ENCODE data around the gene ABCC11. TPM values are rescaled to one million over a fixed set of nuclear protein-coding genes. Genes with fewer than 3 reads are reported as not detected.

ABCC11 gene
- total RNA-seq, 2 donors from 2014 or later: 0.70 TPM; not detected in 1

DNA sequence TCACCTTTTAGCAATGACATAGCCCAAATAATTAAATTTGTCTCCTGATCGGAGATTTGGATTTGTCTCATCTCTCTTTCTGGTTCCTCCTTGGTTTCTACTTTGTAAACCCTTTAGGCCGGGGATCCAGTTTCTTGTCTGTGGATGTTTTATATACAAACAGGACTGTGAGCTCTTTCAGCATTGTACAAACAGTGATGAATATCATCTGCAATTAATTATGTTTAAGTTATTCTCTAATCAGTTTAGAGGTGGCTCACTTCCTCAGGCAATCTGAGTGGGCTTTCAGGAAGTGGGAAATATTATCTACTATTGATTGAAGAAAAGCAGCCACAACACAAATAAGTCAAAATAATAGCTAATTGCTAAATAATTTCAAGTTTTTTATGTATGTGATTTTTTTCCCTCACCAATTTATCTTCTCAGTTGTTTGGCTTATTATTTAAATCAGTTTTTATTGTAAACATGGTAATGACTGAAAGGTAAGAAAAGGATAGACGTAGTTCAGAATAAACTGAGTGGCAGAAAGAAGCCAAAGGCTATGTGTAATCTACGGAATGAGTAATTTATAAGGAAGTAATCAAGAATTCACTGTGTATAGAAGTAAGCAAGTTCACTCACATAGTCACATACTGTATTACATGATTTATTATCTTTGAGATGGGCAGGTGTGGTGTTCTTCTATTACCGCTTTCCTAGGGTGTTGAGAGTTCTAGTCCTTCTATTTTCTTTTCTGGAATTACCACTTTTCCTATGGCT lies 3.4 kb upstream of the ABCC11 start:
- Histone ChIP-seq H3K36me3 (ENCODE audit: control insufficient read depth, insufficient read depth, low read length) (peaks cover 28% of the 10 kb centered on the region), H3K4me3 (ENCODE audit: low read length) (no peak overlapping the region), H3K27me3 (ENCODE audit: control insufficient read depth, insufficient read depth, low read length, poor library complexity, severe bottlenecking) (no peaks in the 10 kb centered on the region), H3K4me1 (ENCODE audit: control insufficient read depth, insufficient read depth, low read length) (no peaks in the 10 kb centered on the region), H3K9me3 (ENCODE audit: control insufficient read depth, low read length) (no peaks in the 10 kb centered on the region), H3K27ac (ENCODE audit: low read depth, low read length) (no peak overlapping the region), H3K9ac (ENCODE audit: extremely low read depth, low read length, poor library complexity, severe bottlenecking) (no peak overlapping the region)
- Mint-ChIP-seq H3K27ac (no peak overlapping the region), H3K36me3 (ENCODE audit: low read depth) (peaks cover 18% of the 10 kb centered on the region), H3K9me3 (no peaks in the 10 kb centered on the region), H3K4me1 (peaks cover 14% of the 10 kb centered on the region), H3K4me3 (no peak overlapping the region), H3K27me3 (ENCODE audit: insufficient read depth) (no peaks in the 10 kb centered on the region)
- no peak for DNase-seq
- TF ChIP-seq, protein P1, sequence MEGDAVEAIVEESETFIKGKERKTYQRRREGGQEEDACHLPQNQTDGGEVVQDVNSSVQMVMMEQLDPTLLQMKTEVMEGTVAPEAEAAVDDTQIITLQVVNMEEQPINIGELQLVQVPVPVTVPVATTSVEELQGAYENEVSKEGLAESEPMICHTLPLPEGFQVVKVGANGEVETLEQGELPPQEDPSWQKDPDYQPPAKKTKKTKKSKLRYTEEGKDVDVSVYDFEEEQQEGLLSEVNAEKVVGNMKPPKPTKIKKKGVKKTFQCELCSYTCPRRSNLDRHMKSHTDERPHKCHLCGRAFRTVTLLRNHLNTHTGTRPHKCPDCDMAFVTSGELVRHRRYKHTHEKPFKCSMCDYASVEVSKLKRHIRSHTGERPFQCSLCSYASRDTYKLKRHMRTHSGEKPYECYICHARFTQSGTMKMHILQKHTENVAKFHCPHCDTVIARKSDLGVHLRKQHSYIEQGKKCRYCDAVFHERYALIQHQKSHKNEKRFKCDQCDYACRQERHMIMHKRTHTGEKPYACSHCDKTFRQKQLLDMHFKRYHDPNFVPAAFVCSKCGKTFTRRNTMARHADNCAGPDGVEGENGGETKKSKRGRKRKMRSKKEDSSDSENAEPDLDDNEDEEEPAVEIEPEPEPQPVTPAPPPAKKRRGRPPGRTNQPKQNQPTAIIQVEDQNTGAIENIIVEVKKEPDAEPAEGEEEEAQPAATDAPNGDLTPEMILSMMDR (conservative IDR thresholded peaks at IDR 0.05): no peak
- WGBS, 2 experiments (ENCODE audit: insufficient coverage in 1 of 2, insufficient read length in 1 of 2): 96 to 100% methylated on average over 3 to 4 of the region's 5 CpGs

DNA sequence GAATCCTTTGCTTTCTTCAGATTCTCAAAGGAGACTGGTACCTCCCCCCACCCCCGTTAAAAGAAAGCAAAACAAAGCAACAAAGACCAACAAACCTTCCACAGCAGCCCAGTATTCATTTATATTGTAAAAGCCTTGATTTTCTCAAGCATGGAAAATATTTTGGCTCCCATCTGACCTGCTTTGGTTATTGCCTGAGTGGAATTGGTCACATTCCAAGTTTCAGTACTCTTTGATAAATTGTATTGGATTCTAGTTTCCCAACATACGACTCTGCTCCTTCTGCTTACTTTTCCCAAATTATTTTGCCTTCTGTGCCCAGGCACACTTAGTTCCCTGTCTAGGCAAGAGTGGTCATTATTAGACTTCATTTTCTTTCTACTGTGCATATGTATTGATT lies 1.3 kb downstream of the ABCC11 start:
- no peaks in the 10 kb centered on the region for H3K27me3 Mint-ChIP-seq (ENCODE audit: insufficient read depth)
- no peak overlapping the region for H3K4me3 ChIP-seq (ENCODE audit: low read length)

DNA sequence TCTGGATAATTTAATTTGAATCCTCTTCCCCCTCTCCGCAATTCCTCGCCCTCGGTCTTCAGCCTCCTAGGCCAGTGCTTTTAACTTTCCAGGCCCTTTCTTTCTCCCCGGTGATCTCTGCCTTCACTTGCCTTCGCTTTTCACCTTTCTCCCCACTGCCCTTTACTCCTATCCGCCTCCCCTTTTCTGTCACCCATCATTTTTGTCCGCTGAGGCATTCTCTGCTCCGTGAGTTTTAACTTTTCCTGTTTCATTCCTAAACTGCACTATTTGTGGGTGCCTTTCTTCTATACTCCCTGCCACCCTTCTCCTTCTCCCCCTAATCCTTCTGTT lies 2.5 kb downstream of the ABCC11 start:
- Histone ChIP-seq H3K9ac (ENCODE audit: extremely low read depth, low read length, poor library complexity, severe bottlenecking) (peak overlapping the region; percentile 70), H3K4me3 (ENCODE audit: low read length) (peak overlapping the region; percentile 96), H3K36me3 (ENCODE audit: control insufficient read depth, insufficient read depth, low read length) (no peaks in the 10 kb centered on the region), H3K4me1 (ENCODE audit: control insufficient read depth, insufficient read depth, low read length) (peaks cover 4% of the 10 kb centered on the region), H3K9me3 (ENCODE audit: control insufficient read depth, low read length) (peaks cover 4% of the 10 kb centered on the region), H3K27me3 (ENCODE audit: control insufficient read depth, insufficient read depth, low read length, poor library complexity, severe bottlenecking) (no peaks in the 10 kb centered on the region), H3K27ac (ENCODE audit: low read depth, low read length) (no peak overlapping the region)
- H3K4me1 Mint-ChIP-seq: peaks cover 16% of the 10 kb centered on the region
- H3K4me3 Mint-ChIP-seq: peak overlapping the region; percentile 82
- WGBS, 2 experiments (ENCODE audit: insufficient coverage in 1 of 2, insufficient read length in 1 of 2): 10 to 12% methylated on average over 8 of the region's 8 CpGs
- H3K27me3 Mint-ChIP-seq (ENCODE audit: insufficient read depth): no peaks in the 10 kb centered on the region
- DNase-seq: no peak
- TF ChIP-seq, protein P1 (conservative IDR thresholded peaks at IDR 0.05): no peak
- no peaks in the 10 kb centered on the region for H3K36me3 Mint-ChIP-seq (ENCODE audit: low read depth)
- H3K9me3 Mint-ChIP-seq: peaks cover 12% of the 10 kb centered on the region
- H3K27ac Mint-ChIP-seq: peak overlapping the region; percentile 89

More for the DNA sequence above, 1.3 kb downstream of the ABCC11 start:
- Mint-ChIP-seq H3K27ac (no peak overlapping the region), H3K9me3 (peaks cover 4% of the 10 kb centered on the region), H3K4me1 (peaks cover 19% of the 10 kb centered on the region), H3K36me3 (ENCODE audit: low read depth) (no peaks in the 10 kb centered on the region), H3K4me3 (no peak overlapping the region)
- H3K9ac ChIP-seq (ENCODE audit: extremely low read depth, low read length, poor library complexity, severe bottlenecking): no peak overlapping the region
- H3K4me1 ChIP-seq (ENCODE audit: control insufficient read depth, insufficient read depth, low read length): peaks cover 4% of the 10 kb centered on the region
- no peak for DNase-seq
- TF ChIP-seq, protein P1 (conservative IDR thresholded peaks at IDR 0.05): no peak
- H3K27ac ChIP-seq (ENCODE audit: low read depth, low read length): no peak overlapping the region
- H3K9me3 ChIP-seq (ENCODE audit: control insufficient read depth, low read length): no peaks in the 10 kb centered on the region
- H3K27me3 ChIP-seq (ENCODE audit: control insufficient read depth, insufficient read depth, low read length, poor library complexity, severe bottlenecking): no peaks in the 10 kb centered on the region
- WGBS, 2 experiments (ENCODE audit: insufficient coverage in 1 of 2, insufficient read length in 1 of 2): 85% methylated on average over 2 of the region's 2 CpGs; no CpG with 5 or more reads in 1 of the 2 experiments
- H3K36me3 ChIP-seq (ENCODE audit: control insufficient read depth, insufficient read depth, low read length): no peaks in the 10 kb centered on the region

Measured in endodermal cell (in vitro differentiated cells).